Non-pigmented ciliary epithelial cell (primary cell): ENCODE measurements around the gene ITGAE.

Experiments used
- DNase-seq: peaks from one replicate; pipeline ENCODE4 v3.0.0-alpha.2; 2010; ENCODE audit warnings: low read depth

Gene ITGAE

DNA sequence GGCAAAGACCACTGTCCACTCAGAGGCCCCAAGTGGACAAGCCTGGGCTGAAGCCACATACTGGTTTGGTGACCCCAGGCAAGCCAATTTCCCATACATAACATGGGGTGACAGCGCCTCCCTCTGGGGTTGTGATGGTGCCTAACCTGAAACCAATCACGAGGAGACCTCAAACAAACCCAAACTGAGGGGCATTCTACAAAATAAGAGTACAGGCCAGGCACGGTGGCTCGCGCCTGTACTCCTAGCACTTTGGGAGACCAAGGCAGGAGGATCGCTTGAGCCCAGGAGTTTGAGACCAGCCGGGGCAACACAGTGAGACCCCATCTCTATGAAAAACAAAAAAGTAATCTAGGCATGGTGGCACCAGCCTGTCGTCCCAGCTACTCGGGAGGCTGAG is 108.6 kb downstream of the ITGAE start:
- no peak for DNase-seq

- DNase-seq: no peak
Observed at GRCh38 chr17:3691617-3692067, 109.3 kb downstream of the ITGAE start.

- no peak for DNase-seq
Observed at GRCh38 chr17:3690094-3690715, 110.8 kb downstream of the ITGAE start.

GRCh38 chr17:3689262-3690093 is 111.5 kb downstream of the ITGAE start:
- DNase-seq: no peak

DNA sequence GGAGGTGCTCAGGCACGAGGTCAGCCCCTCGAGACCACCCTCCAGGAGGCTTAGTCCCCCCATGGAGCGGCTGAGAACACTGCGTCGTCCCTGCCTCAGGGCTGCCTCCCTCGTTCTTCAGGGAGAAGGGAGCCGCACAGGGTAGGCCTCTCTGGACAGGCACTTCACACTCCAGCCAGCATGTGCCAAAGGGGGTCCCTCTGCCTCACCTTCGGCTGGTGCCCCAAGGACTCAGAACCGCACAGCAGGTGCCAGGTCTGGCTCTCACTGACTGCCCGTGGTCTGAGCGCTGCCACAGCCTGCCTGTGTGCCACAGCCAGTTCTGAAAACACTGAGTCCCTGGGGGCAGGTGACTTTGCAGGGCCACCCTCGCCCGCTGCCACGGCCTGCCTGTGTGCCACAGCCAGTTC is 112.1 kb downstream of the ITGAE start:
- DNase-seq: no peak

DNA sequence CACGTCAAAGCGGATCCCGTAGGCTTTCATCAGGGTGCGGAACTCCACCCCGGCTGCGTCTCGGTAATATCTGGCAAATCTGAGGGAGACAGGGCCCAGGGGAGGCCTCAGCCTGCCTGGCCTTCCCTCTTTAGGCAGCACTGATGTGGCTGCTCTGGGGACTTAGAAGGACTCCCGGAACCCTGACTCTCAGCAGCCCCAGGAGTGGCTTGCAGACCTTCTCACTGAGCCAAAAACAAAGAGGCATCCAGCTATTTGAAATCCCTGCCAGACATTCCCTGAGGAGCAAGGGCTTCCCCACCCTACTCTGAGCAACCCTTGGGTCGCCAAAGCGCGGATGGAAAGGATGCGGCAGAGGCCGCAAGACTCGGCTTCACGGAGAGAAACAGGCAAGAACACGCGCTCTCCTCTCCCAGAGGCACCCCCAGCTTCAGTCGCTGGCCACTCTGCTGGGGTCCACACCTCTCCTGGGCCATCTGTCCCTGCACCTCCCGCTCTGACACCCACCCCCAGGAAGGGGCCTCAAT is 112.9 kb downstream of the ITGAE start:
- no peak for DNase-seq

DNA sequence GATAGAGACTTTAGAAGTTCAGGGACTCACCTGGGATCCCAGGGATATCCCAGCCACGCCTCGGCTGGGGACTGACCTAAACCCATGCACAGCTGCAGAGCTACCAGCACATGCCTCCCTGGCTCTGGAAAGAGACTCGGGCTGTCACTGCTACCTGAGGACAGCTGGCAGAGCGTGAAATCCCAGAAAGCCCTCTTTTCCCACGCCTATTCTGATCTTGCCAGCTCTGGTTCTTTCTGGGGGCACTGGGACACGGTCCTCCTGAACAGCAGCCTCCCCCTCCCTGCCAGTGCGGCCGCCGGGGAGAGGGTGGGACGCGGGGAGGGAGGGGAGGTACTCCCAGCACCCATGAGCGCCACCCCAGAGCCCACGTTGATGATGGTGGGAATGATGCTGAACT is 115.8 kb downstream of the ITGAE start:
- DNase-seq: no peak

GRCh38 chr17:3683054-3683511 is 117.9 kb downstream of the ITGAE start:
- DNase-seq: no peak

DNA sequence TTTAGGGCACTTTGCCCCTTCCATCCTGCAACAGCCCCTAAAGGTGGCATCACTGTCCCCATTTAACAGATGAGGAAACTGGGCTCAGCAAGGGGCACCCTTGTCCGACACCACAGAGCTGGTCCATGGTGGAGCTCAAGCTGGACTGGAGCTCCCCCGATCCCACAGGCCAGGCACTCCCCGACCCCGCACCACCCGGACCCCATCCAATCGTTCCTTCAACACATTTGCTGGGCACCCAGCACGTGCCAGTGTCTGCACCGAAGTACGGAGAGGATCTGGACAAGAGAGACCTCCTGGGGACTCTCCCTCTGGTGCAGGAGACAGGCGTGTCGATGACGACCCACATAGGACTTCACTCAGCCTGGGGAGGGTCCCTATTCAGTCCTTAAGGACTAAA is 119.0 kb downstream of the ITGAE start:
- no peak for DNase-seq

GRCh38 chr17:3681565-3681964 is 119.4 kb downstream of the ITGAE start:
- no peak for DNase-seq

DNA sequence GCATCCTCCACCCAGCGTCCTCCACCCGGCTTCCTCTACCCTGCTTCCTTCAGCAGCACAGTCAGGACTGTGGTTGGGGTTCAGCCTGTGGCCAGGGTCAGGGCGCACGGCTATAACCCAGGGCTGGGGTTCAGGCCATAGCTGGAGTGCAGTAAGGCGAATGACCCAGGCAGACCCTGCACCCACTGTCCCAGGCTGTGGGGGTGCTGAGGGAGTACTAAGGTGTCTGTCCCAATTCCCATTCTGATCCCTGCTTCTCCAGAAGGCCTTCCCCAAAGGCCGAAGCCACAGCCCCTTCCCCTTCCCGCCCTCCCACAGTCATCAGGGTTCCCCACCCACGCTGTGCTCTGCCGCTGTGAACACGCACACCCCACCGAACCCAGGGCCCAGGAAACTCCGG is 119.9 kb downstream of the ITGAE start:
- no peak for DNase-seq

GRCh38 chr17:3679531-3680126 is 121.4 kb downstream of the ITGAE start:
- DNase-seq: no peak

DNA sequence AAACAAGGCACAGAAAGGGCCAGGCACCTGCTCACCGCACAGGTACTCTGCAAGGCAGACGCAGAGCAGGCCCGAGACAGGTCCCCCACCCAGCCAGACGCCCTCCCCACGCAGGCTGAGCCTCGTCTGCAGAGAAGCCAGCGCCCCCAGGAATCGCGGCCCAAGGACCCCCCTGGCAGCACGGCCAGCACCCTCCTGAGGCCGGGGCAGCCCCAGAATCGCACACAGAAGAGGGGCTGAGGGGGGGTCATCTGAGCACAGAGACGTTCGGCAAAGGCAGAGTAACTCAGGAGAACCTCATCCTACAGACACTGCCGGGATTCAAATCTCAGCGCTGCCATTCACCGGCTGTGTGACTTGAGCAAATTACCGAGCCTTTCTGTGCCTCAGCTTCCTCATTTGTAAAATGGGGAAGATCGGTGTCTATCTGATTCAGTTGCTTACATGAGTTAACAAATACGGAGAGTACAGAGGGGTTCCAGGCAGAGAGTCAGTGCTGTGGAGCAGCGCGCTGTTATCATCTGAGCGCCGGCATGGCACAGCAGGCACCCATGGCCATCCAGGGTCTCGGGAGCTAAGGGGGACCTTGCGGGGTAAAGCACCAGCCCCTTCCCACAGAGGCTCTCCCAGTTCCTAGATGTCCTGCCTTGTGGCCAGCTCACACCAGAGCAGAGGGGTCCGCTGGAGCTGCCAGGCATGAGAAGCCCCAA is 122.0 kb downstream of the ITGAE start:
- no peak for DNase-seq

GRCh38 chr17:3678095-3678820 is 122.7 kb downstream of the ITGAE start:
- no peak for DNase-seq

DNA sequence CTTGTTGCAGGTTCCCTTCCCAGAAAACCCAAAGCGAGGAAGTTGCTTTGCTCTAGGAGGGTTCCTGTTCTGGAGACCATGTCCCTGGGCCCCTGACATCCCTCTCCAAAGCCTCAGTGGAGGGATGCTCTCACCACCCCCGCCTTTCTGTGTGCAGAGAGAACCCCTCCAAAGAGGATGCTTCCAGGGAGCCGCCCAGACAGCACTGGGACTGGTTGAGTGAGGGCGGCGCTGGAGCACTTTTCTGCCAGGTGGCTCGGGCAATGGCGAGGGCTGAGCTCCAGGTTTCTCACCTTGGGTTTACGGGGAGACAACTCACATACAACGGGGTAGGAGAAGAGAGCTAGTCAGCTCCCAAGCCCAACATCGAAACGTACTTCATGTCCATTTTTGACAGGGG is 125.1 kb downstream of the ITGAE start:
- DNase-seq: no peak

DNA sequence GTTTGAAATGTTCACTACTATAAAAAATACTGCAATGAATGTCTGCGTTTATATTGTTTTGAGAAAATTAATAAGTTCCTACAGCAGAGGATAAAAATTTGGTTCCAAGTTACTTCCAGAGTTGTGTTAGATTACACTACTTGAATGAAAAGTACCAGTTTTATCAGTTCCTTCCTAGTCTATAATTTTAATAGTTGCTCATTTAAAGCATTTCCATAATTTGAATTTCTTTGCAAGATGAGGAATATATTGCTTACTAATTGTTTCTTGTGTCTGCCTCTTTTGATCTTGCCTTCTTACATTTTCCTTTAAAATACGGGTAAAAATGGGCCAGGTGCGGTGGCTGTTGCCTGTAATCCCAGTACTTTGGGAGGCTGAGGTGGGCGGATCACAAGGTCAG is 128.4 kb downstream of the ITGAE start:
- DNase-seq: no peak

DNA sequence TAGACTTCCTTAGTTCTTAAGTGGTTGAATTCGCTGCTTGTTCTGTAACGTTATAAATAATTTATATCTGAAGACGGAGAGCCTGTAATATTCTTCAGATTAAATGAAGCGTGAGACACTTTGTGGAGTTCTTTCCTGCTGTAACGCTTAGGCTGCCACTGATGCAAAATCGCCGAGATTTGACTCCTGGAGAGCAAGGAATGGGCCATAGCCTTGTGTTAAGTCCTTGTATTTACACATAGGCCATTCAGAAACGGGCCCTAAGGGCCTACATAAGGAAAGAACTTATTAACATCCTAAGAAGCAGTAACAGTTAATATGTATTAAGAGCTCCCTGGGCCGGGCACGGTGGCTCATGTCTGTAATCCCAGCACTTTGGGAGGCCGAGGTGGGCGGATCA is 131.4 kb downstream of the ITGAE start:
- no peak for DNase-seq

DNA sequence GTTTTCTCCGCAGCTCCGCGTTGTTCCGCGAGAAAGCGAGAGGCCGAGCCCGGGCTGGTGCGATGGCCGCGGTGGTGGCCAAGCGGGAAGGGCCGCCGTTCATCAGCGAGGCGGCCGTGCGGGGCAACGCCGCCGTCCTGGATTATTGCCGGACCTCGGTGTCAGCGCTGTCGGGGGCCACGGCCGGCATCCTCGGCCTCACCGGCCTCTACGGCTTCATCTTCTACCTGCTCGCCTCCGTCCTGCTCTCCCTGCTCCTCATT is 132.0 kb downstream of the ITGAE start:
- DNase-seq: no peak

GRCh38 chr17:3668279-3669084 is 132.5 kb downstream of the ITGAE start, which contains the start of the genes EMC6 and TAX1BP3:
TSS of gene EMC6 (plus strand) at chr17:3668812. CDS start at chr17:3669147, 335 bp downstream.
TSS of gene TAX1BP3 (minus strand) at chr17:3668578. CDS start at chr17:3668526, 52 bp downstream.
- DNase-seq: peak; percentile 78

DNA sequence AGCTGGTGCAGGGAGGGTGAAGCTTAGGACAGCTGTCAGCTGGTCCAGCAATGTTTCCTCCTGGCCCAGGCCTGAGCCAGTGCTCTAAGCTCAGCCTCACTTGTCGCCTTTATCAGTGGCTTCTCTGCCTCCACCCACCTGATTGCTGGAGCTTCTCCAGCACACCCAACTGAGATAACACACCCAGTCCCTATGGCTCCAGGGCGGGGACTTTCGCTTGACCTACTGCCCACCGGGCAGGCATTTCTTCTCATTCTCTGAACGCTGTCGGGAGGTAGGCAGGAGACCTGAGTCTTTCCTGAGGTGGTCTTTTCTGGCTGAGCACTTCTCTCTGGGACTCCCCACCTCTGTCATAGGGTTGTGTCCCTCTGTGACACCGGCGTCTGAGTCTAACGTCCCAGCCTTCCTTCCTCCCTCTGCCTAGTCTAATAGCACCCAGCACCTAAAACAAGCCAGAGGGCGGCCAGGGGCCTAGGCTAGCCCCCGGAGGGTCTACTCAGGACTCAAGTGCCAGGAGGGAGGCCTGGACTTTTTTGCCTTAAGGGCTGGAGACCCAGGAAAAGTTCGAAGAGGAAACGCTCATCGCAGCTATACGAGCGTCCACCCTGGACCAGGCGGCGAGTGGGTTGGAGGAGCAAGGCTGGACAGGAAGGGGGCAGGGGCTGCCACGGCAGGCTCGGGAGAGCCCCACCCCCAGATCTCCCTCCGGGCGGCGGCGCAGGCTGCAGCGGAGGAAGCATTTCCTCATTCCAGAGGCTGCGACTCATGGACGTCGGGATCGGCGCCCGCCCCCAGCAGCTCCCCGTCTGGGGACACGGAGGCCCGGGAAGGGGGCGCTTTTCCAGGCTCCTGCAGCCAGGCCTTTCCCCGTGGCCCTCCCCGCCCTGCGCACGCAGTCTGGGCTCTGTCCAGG is 133.4 kb downstream of the ITGAE start:
- peak; percentile 50 for DNase-seq
